DOHH2 (cell line): ENCODE measurements around the gene AFDN.

Experiments used
- EZH2phosphoT487 ChIP-seq: fragments of 200-600 bp; sonication (generic); IDR thresholded peaks from 2 replicates; pipeline ENCODE4 v1.6.1; 2017; ENCODE audit warnings: borderline replicate concordance, mild to moderate bottlenecking, antibody characterized with exemption, low read length, moderate library complexity, mixed read lengths
- TF ChIP-seq, protein P1 (sequence below): fragments of 200-600 bp; sonication (generic); IDR thresholded peaks from one replicate; pipeline ENCODE4 v1.5.1; 2014; ENCODE audit warnings: antibody characterized with exemption, mild to moderate bottlenecking, low read depth, low read length; ENCODE audit not compliant: poor library complexity, severe bottlenecking

DNA sequence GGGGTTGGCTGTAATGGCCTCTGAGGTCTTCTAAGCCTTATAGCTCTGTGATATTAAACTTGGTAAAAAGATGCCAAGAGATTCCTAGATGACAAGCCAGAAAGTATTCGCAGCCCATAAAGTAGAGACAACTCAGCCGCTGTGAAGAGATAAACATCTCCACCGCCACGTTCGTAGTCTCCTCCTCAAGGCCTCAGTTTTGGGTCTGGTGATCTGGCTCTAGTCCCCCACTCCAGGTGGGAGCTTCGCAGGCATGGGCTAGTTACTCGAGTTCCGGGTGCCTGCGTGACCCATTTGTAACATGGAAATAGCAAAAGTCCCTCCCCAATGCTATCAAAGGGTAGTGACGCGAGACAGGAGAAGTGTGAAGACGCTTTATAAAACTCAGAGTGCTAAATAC, 28.3 kb upstream of the AFDN start:
- TF ChIP-seq, protein P1, sequence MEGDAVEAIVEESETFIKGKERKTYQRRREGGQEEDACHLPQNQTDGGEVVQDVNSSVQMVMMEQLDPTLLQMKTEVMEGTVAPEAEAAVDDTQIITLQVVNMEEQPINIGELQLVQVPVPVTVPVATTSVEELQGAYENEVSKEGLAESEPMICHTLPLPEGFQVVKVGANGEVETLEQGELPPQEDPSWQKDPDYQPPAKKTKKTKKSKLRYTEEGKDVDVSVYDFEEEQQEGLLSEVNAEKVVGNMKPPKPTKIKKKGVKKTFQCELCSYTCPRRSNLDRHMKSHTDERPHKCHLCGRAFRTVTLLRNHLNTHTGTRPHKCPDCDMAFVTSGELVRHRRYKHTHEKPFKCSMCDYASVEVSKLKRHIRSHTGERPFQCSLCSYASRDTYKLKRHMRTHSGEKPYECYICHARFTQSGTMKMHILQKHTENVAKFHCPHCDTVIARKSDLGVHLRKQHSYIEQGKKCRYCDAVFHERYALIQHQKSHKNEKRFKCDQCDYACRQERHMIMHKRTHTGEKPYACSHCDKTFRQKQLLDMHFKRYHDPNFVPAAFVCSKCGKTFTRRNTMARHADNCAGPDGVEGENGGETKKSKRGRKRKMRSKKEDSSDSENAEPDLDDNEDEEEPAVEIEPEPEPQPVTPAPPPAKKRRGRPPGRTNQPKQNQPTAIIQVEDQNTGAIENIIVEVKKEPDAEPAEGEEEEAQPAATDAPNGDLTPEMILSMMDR, result no peak
- no peak for TF ChIP-seq EZH2phosphoT487
